ENCODE data around the gene FOCAD. TPM values are rescaled to one million over a fixed set of nuclear protein-coding genes. Genes with fewer than 3 reads are reported as not detected.

FOCAD gene
- total RNA-seq, 4 donors from 2014 or later: 13.9 to 31.2 (median 22.0) TPM

DNA sequence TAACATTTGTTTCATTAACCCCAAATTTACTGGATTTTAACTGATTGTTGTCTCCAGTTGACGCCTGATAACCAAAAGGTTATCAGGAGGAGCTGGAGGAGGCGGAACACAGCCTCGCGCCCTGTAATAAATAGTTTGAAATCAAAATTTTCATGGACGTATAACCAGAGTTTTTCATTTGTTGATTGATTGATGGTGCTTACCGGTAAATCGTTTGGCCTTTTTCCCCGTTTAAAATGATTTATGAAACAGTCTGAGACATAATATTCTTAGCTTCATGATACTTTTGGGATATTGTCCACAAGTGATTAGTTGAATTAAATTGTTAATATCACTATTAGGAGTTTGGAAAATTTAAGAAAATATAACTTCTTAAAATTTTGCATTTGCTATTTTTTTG is 1.7 kb downstream of the FOCAD start:
- no peak overlapping the region for H3K4me3 ChIP-seq (ENCODE audit: low read depth, poor library complexity, severe bottlenecking)
- no peak for TF ChIP-seq POLR2A (IDR thresholded peaks at IDR 0.05)
- TF ChIP-seq, protein P1, sequence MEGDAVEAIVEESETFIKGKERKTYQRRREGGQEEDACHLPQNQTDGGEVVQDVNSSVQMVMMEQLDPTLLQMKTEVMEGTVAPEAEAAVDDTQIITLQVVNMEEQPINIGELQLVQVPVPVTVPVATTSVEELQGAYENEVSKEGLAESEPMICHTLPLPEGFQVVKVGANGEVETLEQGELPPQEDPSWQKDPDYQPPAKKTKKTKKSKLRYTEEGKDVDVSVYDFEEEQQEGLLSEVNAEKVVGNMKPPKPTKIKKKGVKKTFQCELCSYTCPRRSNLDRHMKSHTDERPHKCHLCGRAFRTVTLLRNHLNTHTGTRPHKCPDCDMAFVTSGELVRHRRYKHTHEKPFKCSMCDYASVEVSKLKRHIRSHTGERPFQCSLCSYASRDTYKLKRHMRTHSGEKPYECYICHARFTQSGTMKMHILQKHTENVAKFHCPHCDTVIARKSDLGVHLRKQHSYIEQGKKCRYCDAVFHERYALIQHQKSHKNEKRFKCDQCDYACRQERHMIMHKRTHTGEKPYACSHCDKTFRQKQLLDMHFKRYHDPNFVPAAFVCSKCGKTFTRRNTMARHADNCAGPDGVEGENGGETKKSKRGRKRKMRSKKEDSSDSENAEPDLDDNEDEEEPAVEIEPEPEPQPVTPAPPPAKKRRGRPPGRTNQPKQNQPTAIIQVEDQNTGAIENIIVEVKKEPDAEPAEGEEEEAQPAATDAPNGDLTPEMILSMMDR (IDR thresholded peaks at IDR 0.05): no peak
- DNase-seq (ENCODE audit: low spot score in 2 of 2): no peak
- intact Hi-C loops (cut with DNase I; ENCODE audit: low total_unique reads): no loop called here
- WGBS, 2 donors: 64 to 76% methylated on average over 8 of the region's 8 CpGs

DNA sequence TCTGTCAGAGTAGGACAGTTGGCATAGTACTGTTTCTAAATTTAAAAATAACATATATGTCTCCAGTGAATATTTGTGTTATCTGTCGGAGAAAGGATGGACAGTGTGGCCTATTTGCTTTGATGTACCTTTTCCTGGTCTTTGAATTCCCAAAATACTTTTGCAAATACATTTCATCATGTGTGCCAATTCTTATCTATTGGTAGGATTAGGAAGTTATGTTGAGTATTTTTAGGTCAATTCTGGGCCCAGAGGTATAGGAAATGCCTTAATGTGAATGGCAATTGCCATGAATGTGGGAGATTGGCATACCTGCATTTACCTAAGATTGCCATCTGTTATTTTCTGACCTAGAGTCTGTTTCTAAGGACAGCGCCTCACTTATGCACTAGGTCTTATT is 5.8 kb downstream of the FOCAD start:
- intact Hi-C loops (cut with DNase I; ENCODE audit: low total_unique reads): no loop called here
- DNase-seq (ENCODE audit: low spot score in 2 of 2): no peak
- no peak overlapping the region for H3K4me3 ChIP-seq (ENCODE audit: low read depth, poor library complexity, severe bottlenecking)
- TF ChIP-seq, protein P1 (IDR thresholded peaks at IDR 0.05): no peak
- TF ChIP-seq POLR2A (IDR thresholded peaks at IDR 0.05): no peak
- WGBS, 2 donors: 95 to 96% methylated on average over 2 of the region's 2 CpGs

DNA sequence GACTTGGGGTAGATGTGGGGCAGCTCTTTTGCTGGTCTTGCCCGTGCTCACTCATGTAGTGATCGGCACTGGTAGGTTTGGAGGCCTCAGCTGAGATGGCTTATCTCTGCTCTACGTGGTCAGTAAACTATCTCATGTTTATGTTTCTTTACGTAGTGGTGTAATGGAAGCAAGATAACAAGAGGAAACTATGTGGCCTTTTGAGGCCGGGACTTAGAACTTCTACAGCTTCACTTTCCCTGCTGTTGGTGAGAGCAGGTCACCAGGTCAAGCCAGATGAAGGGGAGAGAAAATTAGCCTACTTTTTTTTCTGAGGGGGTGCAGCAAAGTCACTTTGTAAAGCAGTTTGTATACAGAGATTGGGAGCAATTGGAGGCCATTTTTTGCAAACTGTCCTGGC is 8.5 kb downstream of the FOCAD start:
- no peak for TF ChIP-seq POLR2A (IDR thresholded peaks at IDR 0.05)
- TF ChIP-seq, protein P1 (IDR thresholded peaks at IDR 0.05): no peak
- H3K4me3 ChIP-seq (ENCODE audit: low read depth, poor library complexity, severe bottlenecking): no peak overlapping the region
- DNase-seq (ENCODE audit: low spot score in 2 of 2): no peak
- intact Hi-C loops (cut with DNase I; ENCODE audit: low total_unique reads): no loop called here
- 87% methylated on average over 5 of the region's 5 CpGs for WGBS, 2 donors

DNA sequence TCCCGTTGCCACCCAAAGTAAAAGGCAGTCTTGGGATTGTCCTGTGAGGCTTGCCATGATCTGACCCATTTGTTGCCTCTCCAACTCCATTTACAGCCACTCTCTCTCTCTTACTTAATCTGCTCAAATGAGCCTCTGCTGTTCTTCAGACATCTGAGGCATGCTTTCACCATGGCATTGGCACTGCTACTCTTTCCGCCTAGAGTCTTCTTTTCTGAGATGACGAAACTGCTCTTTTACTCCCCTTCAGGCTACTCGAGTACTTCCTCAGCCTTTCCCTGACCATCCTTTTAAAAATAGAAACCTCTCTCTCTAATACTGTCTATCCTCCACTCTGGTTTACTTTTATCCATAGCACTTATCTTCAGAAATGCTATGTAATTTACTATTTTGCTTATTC is 9.0 kb downstream of the FOCAD start:
- no peak for DNase-seq (ENCODE audit: low spot score in 2 of 2)
- TF ChIP-seq, protein P1 (IDR thresholded peaks at IDR 0.05): no peak
- no peak for TF ChIP-seq POLR2A (IDR thresholded peaks at IDR 0.05)
- WGBS, 2 donors: 73 to 76% methylated on average over 4 of the region's 4 CpGs
- no peak overlapping the region for H3K4me3 ChIP-seq (ENCODE audit: low read depth, poor library complexity, severe bottlenecking)
- intact Hi-C loops (cut with DNase I; ENCODE audit: low total_unique reads): no loop called here

DNA sequence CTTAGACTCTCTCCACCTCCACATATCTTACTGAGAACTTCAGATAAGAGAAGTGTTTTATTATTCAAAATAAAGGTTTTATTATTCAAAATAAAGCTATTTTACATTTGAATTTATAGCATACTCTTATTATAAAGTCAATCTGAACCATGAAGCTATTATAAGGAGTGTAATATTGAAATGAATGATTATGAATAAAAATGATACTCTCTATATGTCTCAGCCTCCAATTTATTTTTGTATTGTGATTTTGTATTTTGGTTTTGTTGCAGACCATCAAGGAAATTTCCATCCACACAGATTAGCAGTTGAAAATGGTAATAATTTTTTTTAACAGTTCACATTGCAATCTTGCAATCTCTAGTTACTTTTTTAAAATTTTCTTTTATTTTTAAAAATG is 10.2 kb downstream of the FOCAD start:
- no peak overlapping the region for H3K4me3 ChIP-seq (ENCODE audit: low read depth, poor library complexity, severe bottlenecking)
- no peak for DNase-seq (ENCODE audit: low spot score in 2 of 2)
- intact Hi-C loops (cut with DNase I; ENCODE audit: low total_unique reads): no loop called here
- TF ChIP-seq, protein P1 (IDR thresholded peaks at IDR 0.05): no peak

DNA sequence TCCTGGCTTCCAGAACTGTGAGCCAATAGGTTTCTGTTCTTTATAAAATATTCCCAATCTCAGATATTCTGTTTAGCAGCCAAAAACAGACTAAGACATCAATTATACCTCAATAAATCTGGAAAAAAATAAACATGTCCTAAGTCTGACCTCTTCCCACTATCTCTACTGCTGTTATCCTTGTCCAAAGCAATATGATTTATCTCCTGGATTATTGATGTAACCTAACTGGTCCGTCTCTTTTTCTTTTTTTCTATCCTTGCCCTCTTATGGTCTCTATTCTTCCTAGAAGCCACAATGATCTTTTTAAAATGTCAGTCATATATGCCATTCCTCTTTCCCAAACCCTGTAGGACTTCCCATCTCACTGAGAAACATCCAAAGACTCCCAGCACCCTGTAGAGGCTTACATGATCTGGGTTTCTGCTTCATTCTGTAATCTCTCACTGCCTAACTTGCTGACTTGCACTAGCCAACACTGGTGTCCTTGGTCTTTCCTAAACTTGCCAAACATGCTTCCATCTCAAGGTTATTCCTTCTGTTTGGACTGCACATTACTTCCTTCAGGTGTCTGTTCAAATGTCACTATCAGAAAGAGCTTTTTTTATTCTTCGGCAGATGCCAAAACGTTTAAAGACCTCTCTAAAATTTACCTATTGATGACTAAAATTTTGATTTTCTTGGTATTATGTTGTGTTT is 13.1 kb downstream of the FOCAD start:
- no peak overlapping the region for H3K4me3 ChIP-seq (ENCODE audit: low read depth, poor library complexity, severe bottlenecking)
- 83 to 87% methylated on average over 3 of the region's 3 CpGs for WGBS, 2 donors
- no peak for DNase-seq (ENCODE audit: low spot score in 2 of 2)
- TF ChIP-seq, protein P1 (IDR thresholded peaks at IDR 0.05): no peak
- intact Hi-C loops (cut with DNase I; ENCODE audit: low total_unique reads): no loop called here
